ENCODE results near the gene KLHL3.

KLHL3 gene

GRCh38 chr5:137630216-137630971 is 105.5 kb downstream of the KLHL3 start:
- no peak for DNase-seq

DNA sequence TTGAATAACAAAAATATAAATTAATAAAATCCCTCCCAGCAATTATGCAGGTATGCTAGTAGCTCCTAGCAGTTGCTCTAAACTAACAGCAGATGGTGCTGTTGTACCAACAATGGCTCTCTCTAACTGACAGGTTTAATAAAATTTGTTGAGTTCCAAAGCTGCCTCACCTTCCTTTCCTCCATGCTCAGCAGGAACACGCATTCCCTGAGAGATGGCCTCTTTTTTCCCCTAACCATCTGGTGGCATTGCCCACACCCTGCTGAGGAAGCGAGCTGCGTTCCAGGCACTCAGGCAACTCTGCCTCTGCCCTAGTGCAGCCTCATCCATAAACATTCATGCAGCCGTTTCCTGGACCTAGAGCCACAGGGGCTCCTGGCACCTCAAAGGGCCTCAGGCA is 106.2 kb downstream of the KLHL3 start:
- DNase-seq: no peak

DNA sequence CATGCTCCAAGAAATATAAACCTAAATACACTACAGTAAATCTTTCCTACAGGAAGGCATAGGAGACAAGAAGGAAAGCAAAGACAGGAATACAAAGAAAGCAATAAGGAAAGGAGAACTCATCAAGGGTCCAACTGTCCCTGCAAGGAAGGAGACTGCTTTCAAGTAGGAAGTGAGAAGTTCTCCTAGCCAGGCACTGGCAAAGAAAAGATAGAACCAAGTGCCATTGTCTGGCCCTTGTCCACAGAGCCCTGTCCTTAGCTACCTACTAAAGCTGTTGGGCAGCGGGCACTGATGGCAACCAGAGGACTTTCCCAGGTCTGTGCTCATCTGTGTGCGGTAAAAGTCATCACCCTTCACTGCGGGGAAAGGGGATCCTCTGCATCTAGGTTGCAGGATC is 108.2 kb downstream of the KLHL3 start:
- DNase-seq: no peak

GRCh38 chr5:137627293-137627692 is 108.6 kb downstream of the KLHL3 start:
- peak; percentile 3 for DNase-seq

GRCh38 chr5:137624786-137625349 is 111.0 kb downstream of the KLHL3 start:
- DNase-seq: no peak

- DNase-seq: no peak
Measured at GRCh38 chr5:137622850-137623249, 113.0 kb downstream of the KLHL3 start.

DNA sequence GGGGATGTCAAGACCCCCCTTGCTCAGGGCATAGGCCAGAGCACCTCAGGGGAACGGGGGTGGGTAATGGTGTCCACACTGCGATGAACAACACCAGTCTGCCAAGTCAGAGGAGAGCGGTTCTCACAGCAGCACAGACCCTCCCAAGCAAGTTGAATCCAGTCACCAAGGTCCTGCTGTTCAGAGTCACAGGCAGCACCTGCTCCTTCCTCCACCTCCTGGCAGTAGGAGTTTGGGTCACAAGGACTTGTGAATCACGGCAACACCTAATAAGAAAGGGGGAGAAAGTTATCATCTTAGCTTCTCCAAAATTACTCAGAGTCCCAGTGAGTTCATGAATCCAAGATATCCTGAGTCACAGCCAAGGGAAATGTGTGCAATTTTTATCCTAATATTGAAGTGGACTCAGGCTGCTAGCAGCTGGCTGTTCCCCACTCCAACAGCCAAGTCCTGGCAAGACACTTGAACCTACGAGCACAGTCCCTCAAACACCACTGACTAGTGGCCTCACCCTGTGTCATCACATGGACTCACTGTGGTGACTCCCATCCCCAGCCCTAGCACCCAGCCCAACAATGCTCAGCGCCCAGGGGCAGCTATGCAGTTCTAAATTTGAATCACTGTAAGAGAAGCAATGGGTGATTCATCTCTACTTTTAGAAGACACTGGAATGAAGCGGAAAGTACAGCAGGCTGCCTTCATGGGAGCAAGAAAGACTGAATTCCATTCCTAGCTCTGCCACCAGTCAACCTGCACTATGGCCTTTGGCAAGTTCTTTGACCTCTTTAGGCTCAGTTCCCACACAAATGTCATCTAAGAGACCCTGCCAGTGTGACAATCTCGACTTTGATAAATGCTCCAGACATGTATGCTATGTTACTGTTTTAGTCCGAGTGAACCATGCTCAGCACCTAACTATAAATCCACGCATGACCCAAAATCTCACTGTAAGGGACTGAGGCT is 113.7 kb downstream of the KLHL3 start:
- no peak for DNase-seq

DNA sequence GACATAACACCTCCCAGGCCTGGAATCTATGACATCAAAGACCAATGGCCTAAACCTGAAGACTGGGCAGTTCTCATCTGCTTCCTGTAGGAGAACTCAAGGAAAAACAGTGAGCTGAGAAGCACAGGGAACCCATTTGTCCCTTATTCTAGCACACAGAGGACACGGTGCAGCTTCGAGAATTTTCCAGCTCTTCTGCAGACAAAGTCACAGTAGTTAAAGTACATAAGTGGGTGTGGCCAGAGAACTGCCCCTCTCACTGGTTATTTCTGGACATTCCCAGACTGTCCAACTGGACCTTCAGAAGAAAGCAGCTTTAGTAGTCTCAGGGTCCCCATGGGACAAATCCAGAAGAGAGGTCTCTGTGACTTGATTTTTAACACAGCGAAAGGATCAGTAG is 114.6 kb downstream of the KLHL3 start:
- no peak for DNase-seq

DNA sequence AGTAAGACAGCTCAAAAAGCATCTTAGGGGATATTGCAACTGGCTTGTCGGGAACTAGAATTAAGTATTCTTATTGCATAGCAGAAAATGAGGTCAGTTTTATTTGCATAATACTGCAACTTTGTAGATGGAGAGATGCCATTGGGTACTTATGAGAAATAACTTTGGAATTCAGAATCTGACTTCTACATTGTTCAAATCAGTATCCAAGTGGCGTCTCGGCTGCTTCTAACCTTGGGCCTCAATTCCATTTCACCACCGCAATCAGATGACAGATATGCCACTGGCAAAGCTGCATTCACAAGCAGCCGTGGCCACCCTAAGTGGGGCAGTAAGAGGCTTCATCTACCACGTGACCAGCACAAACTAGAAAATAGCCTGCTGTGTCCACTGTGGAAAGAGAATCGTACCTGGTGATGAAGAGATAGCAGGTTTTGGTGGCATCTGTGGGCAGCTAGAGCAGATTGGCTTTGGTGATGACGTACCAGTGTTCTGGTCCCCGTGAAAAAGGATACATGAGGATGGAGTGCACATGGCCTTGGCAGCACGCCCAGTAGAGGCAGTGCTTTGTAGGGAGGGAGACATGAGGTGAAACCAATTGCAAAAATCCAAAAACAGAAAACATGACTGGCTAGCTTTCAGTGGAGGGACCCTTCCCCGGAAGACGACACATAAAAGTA is 116.6 kb downstream of the KLHL3 start:
- DNase-seq: no peak

GRCh38 chr5:137618476-137618875 is 117.4 kb downstream of the KLHL3 start:
- no peak for DNase-seq

GRCh38 chr5:137617528-137618205 is 118.2 kb downstream of the KLHL3 start:
- DNase-seq: no peak

- DNase-seq: no peak
Measured at GRCh38 chr5:137616046-137616445, 119.8 kb downstream of the KLHL3 start.

DNA sequence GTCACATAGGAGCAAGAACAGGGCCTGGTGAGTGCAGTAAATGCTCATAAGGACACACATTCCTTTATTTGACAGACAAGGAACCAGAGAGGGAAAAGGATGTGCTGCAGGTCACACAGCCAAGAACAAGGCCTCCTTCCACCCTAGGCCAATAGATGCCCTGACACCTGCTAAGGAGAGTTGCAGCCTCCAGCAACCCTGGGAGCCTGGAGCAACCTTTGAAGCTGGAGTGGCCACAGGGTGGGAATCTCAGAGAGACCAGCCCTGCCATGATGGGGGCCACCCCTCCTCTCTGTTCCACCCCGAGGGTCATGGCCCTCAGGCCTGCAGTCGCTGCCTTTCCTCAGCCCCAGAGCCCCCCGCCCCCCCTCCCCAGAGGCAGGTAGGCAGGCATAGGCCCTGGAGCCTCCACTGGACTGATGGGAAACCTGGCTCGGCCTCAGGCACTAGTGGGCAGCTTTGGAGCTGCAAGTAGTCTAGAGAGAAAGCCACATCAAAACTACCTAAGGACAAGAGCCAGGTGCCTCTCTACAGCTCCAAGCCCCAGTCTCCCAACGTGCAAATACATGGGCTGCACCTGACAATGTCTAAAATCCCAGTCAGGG is 120.6 kb downstream of the KLHL3 start:
- no peak for DNase-seq

GRCh38 chr5:137613554-137614265 is 122.2 kb downstream of the KLHL3 start:
- DNase-seq: no peak

- no peak for DNase-seq
Measured at GRCh38 chr5:137612576-137612975, 123.3 kb downstream of the KLHL3 start.

DNA sequence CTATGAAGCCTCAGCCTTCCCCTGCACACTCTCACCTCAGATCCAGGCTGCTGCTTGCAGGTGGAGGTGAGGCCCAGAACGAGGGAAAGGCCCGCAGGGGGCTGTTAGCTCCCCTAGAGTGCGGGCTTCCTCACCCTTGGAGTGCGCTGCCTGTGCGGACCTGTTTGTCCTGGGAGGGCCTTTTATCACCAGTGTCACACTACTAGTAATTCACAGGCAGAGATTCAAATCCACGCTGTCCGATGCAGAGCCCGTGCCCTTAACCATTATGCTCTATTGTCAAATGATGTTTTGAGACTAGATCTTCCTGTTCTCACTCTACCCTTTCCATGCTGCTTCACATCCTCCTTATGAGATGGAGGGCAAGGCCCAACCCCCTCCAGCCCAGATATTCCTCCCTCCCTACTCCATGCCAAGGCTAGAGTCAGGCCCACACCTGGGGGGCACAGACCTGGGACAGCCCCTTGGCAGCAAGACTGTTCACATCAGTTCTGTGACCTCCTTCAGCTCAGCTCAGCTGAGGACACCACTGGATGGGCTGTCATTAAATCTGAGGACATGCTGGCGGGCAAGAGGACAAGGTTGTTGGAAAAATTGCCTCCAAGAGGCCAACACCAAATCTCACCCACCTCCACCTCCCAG is 124.0 kb downstream of the KLHL3 start:
- DNase-seq: no peak

DNA sequence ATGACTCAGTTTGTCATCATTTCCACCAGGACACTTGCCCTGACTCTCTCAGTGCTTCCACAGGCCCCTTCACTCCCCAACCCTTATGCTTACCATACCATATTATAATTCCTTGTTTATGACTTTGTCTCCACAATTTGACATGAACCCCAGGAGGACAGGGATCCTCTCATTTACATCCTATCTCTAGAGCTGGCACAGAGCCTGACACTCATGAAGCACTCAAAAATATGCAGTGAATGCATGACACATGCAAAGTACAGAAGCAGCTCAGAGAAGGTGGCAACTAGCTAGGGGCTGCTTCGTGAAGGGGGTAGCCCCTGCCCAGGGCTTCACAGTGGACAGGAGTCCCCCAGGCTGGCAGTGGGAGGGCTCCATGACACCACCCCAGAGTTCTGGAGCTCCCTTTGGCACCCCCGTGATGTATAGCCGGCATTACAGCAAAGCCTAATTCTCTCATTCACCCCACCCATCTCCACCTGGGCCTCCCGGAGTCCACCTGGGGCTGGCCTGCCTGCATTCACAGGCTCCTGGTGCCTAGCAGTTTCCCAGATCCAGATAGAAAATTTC is 124.8 kb downstream of the KLHL3 start:
- no peak for DNase-seq

DNA sequence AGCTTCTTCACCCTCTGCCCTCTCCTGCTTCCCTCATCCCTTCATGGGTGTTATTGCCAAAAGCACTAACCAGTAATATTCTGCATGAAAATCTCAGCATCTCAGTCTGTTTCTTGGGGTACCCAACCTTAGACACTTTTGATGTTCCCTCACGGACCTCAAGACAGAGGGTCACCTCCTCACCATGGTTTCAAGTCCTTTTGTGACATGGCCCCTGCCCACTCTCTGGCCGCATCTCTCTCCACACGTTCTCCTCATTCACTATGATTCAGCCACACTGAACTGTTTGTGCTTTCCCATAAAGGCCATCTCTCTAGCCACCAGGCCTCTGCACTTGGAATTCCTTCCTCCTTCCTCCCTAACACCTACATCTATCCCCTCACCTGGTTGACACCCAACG is 125.3 kb downstream of the KLHL3 start:
- no peak for DNase-seq

- no peak for DNase-seq
Measured at GRCh38 chr5:137609127-137609526, 126.8 kb downstream of the KLHL3 start.

DNA sequence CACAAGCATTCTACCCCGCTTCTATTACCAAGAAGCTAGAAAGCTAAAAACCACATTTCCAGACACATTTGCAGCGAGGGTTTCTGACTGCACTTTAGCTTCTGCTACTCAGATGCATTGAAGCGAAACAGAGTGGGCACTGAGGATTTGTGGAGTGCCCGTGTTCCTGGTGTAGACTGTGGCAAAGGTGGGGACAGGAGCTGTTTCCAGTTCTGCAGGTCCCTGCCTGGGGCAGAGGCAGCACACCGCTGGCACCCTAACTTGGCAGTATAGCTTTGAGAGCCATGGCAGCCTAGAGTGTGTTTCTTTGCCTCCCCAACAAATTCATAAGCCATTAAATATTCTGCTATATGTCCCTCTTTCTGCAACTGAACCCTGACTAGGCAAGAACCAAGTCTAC is 128.1 kb downstream of the KLHL3 start:
- no peak for DNase-seq

DNA sequence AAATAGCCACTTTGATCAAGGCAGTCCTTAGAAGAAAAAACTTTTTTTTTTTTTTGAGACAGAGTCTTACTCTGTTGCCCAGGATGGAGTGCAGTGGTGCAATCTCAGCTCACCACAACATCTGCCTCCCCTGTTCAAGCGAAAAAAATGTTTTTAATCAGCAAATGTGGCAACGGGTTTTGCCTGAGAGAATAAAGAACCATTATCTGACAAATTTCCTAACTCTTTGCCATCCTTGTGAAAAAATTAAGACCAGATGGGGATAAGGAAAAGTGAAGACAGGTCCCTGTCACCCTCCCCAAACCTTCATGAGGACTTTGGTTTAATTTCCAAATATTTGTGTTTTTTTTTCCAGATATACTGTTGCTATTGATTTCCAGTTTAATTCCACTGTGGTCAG is 129.5 kb downstream of the KLHL3 start:
- no peak for DNase-seq

Data from NCI-H1092 (cell line).